Smooth muscle cell (in vitro differentiated cells): Measurements from ENCODE around the gene SCRN1. TPM values are rescaled to one million over a fixed set of nuclear protein-coding genes. Genes with fewer than 3 reads are reported as not detected.
A peak's percentile ranks its signal among the peaks of the same experiment; 100 is the strongest.

Experiments used
- DNase-seq: peaks from one replicate; lab custom pipeline; 2025; ENCODE audit not compliant: unreplicated experiment; lab: John Stamatoyannopoulos, UW
- H2AFZ ChIP-seq: fragments of 200-600 bp; sonication (generic); 2 replicates; pipeline ENCODE4 v1.6.0; 2016; ENCODE audit warnings: antibody characterized with exemption, low read depth, mild to moderate bottlenecking
- H3F3A ChIP-seq: fragments of 200-600 bp; sonication (generic); 2 replicates; pipeline ENCODE4 v1.6.0; 2017; ENCODE audit warnings: antibody characterized with exemption, low read depth
- H3K27ac ChIP-seq: fragments of 200-600 bp; sonication (generic); 2 replicates; pipeline ENCODE4 v1.5.1; 2016; ENCODE audit warnings: low read depth, mild to moderate bottlenecking
- H3K27me3 ChIP-seq: fragments of 200-600 bp; sonication (generic); 2 replicates; pipeline ENCODE4 v1.6.1; 2016; ENCODE audit warnings: low read depth, mild to moderate bottlenecking
- H3K36me3 ChIP-seq: fragments of 200-600 bp; sonication (generic); 2 replicates; pipeline ENCODE4 v1.5.1; 2016; ENCODE audit warnings: low read depth
- H3K4me1 ChIP-seq: fragments of 200-600 bp; sonication (generic); 2 replicates; pipeline ENCODE4 v1.5.1; 2016; ENCODE audit warnings: low read depth
- H3K4me2 ChIP-seq: fragments of 200-600 bp; sonication (generic); 2 replicates; pipeline ENCODE4 v1.6.0; 2016; ENCODE audit warnings: mild to moderate bottlenecking
- H3K4me3 ChIP-seq: fragments of 200-600 bp; sonication (generic); 2 replicates; pipeline ENCODE4 v1.5.1; 2016; ENCODE audit warnings: mild to moderate bottlenecking
- H3K79me2 ChIP-seq: fragments of 200-600 bp; sonication (generic); 2 replicates; pipeline ENCODE4 v1.6.0; 2016; ENCODE audit warnings: low read depth, mild to moderate bottlenecking
- H3K9ac ChIP-seq: fragments of 200-600 bp; sonication (generic); 2 replicates; pipeline ENCODE4 v1.6.0; 2016; ENCODE audit warnings: low read depth
- H3K9me3 ChIP-seq: fragments of 200-600 bp; sonication (generic); replicated peaks from 2 replicates; pipeline ENCODE4 v1.5.1; 2016; ENCODE audit warnings: low read depth
- H4K20me1 ChIP-seq: fragments of 200-600 bp; sonication (generic); 2 replicates; pipeline ENCODE4 v1.6.0; 2016; ENCODE audit warnings: low read depth
- CTCF ChIP-seq: fragments of 200-600 bp; sonication (generic); IDR thresholded peaks from 2 replicates; pipeline ENCODE4 v1.5.1; 2017; ENCODE audit warnings: borderline replicate concordance, mild to moderate bottlenecking, antibody characterized with exemption; ENCODE audit not compliant: insufficient read depth, poor library complexity, severe bottlenecking
- WGBS: methylation state at CpG from one replicate; pipeline ENCODE4 v1.1.7; 2016; ENCODE audit warnings: low lambda C conversion rate; 5-methylcytosine and 5-hydroxymethylcytosine counted together
- polyA plus RNA-seq: library from polyadenylated mRNA; unstranded; fragments of >200 nt; fragmentation: Nextera tagmentation; extraction: Ambion mirVana; gene quantifications from 2 replicates; pipeline ENCODE4 v1.2.1, GENCODE V29; 2016
- total RNA-seq: library from RNA; depleted of rRNA; stranded (reverse); fragments of >200 nt; gene quantifications from 2 replicates; pipeline ENCODE4 v1.2.3, GENCODE V29; 2014

The SCRN1 gene
- total and polyA plus RNA-seq, 2 experiments from 2014 or later, result 67.5 to 84.9 TPM

GRCh38 chr7:29885626-29886025 is 104.0 kb downstream of the SCRN1 start:
- Histone ChIP-seq H3K4me3 (no peak overlapping the region), H2AFZ (no peak overlapping the region), H4K20me1 (no peaks in the 10 kb centered on the region), H3K27me3 (peaks cover 40% of the 10 kb centered on the region), H3K4me2 (no peak overlapping the region), H3F3A (no peaks in the 10 kb centered on the region), H3K9me3 (no peaks in the 10 kb centered on the region), H3K27ac (no peak overlapping the region), H3K79me2 (no peaks in the 10 kb centered on the region), H3K9ac (no peak overlapping the region), H3K4me1 (peaks cover 4% of the 10 kb centered on the region), H3K36me3 (no peaks in the 10 kb centered on the region)
- TF ChIP-seq CTCF, result no peak
- 91% methylated on average over 3 of the region's 3 CpGs for WGBS
- DNase-seq, result no peak

- no peak overlapping the region for H2AFZ ChIP-seq
- DNase-seq, result no peak
- WGBS, result 39% methylated on average over 28 of the region's 28 CpGs
- peaks cover 4% of the 10 kb centered on the region for H3K4me1 ChIP-seq
- H3F3A ChIP-seq, result no peaks in the 10 kb centered on the region
- H4K20me1 ChIP-seq, result no peaks in the 10 kb centered on the region
- peaks cover 40% of the 10 kb centered on the region for H3K27me3 ChIP-seq
- H3K27ac ChIP-seq, result no peak overlapping the region
- TF ChIP-seq CTCF, result no peak
- H3K9ac ChIP-seq, result no peak overlapping the region
- no peaks in the 10 kb centered on the region for H3K36me3 ChIP-seq
- H3K4me2 ChIP-seq, result peak overlapping the region; percentile 57
- peak overlapping the region; percentile 31 for H3K4me3 ChIP-seq
- no peaks in the 10 kb centered on the region for H3K9me3 ChIP-seq
- no peaks in the 10 kb centered on the region for H3K79me2 ChIP-seq
These were observed 105.0 kb downstream of the SCRN1 start for GRCh38 chr7:29884399-29885272.

- DNase-seq, result no peak
- H3K36me3 ChIP-seq, result no peaks in the 10 kb centered on the region
- 20% methylated on average over 25 of the region's 46 CpGs for WGBS
These were observed 105.9 kb downstream of the SCRN1 start for GRCh38 chr7:29883462-29884398.

More at GRCh38 chr7:29883462-29884398, 105.9 kb downstream of the SCRN1 start:
- H3K4me1 ChIP-seq, result peaks cover 4% of the 10 kb centered on the region
- no peaks in the 10 kb centered on the region for H4K20me1 ChIP-seq
- no peak overlapping the region for H2AFZ ChIP-seq
- no peaks in the 10 kb centered on the region for H3K9me3 ChIP-seq
- H3F3A ChIP-seq, result no peaks in the 10 kb centered on the region
- no peak for TF ChIP-seq CTCF
- peak overlapping the region; percentile 31 for H3K4me3 ChIP-seq
- H3K79me2 ChIP-seq, result no peaks in the 10 kb centered on the region
- no peak overlapping the region for H3K9ac ChIP-seq
- peak overlapping the region; percentile 57 for H3K4me2 ChIP-seq
- H3K27ac ChIP-seq, result no peak overlapping the region
- H3K27me3 ChIP-seq, result peaks cover 40% of the 10 kb centered on the region
